ENCODE measurements around the gene SLC1A1.

DNA sequence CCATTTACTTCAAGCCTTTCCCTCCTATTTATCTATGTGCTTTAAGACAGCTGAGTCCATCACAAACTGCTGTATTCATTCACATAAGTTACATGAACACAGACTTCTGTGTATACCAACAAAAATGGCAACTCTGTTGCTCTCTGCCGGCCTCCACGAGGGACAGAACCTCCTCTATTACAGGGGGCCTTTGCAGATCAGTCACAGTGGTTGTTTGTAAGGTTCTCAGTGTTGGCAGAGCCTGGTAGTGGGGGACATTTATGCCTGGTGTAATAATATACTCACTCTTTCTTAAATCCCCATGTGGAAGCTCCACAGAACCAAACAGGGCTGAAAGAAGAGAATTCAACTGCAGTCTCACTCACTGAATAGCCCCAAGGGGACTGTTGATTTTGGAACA is 76.5 kb downstream of the SLC1A1 start:
- TF ChIP-seq, protein P1, sequence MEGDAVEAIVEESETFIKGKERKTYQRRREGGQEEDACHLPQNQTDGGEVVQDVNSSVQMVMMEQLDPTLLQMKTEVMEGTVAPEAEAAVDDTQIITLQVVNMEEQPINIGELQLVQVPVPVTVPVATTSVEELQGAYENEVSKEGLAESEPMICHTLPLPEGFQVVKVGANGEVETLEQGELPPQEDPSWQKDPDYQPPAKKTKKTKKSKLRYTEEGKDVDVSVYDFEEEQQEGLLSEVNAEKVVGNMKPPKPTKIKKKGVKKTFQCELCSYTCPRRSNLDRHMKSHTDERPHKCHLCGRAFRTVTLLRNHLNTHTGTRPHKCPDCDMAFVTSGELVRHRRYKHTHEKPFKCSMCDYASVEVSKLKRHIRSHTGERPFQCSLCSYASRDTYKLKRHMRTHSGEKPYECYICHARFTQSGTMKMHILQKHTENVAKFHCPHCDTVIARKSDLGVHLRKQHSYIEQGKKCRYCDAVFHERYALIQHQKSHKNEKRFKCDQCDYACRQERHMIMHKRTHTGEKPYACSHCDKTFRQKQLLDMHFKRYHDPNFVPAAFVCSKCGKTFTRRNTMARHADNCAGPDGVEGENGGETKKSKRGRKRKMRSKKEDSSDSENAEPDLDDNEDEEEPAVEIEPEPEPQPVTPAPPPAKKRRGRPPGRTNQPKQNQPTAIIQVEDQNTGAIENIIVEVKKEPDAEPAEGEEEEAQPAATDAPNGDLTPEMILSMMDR (conservative IDR thresholded peaks at IDR 0.05), result no peak
- TF ChIP-seq ZFX (IDR thresholded peaks at IDR 0.05), result no peak
